ENCODE results near the gene KDM6A. TPM values are rescaled to one million over a fixed set of nuclear protein-coding genes. Genes with fewer than 3 reads are reported as not detected.
"Not testable (repeated sequence)": the region's sequence is repeated elsewhere in the genome, so short reads cannot be mapped to it uniquely, and the experiment has no call there.

KDM6A gene
- total and polyA plus RNA-seq, 5 donors, result 4.5 to 20.0 (median 13.2) TPM

DNA sequence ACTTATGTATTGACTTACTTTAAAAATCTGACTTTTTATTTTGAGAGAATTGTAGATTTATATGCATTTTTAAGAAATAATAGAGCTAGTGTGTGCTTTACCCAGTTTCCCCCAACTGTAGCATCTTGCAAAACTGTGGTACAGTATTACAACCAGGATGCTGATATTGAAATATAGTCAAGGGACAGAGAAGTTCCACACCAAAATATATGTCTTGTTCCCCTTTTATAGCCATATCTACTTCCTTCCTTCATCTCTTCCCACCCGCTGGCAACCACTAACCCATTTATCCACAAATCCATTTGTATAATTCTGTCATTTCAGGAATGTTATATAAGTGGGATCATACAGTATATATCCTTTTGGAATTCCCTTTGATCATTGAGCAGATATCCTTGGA, 16.8 kb downstream of the KDM6A start:
- no peaks in the 10 kb centered on the region for H3K4me1 ChIP-seq (ENCODE audit: control insufficient read depth, insufficient read depth, low read length)
- H3K27ac ChIP-seq (ENCODE audit: low read length), result no peak overlapping the region
- H3K4me3 ChIP-seq (ENCODE audit: low read length), result no peak overlapping the region
- no peaks in the 10 kb centered on the region for H3K27me3 ChIP-seq (ENCODE audit: control insufficient read depth, insufficient read depth)
- intact Hi-C loops (cut with DNase I), result no loop called here
- no peak for ATAC-seq
- 86% methylated on average over 1 of the region's 1 CpG for WGBS
- no peak for DNase-seq
- H3K9me3 ChIP-seq (ENCODE audit: control insufficient read depth, low read length), result no peaks in the 10 kb centered on the region

DNA sequence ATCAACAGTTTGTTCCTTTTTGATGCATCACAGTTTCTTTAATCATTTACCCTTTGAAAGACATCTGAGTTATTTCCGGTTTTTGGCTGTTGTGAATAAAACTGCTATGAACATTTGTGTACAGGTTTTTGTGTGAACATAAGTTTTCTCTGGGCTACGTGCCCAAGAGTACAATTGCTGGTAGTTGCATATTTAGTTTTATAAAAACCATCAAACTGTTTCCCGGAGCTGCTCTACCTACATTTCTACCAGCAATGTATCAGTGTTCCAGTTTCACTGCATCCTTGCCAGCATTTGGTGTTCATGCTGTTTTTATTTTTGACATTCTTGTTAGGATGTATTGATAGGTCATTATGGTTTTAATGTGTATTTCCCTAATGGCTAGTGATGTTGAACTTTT, 17.3 kb downstream of the KDM6A start:
- no peak for DNase-seq
- Histone ChIP-seq H3K4me1 (ENCODE audit: control insufficient read depth, insufficient read depth, low read length) (no peaks in the 10 kb centered on the region), H3K4me3 (ENCODE audit: low read length) (no peak overlapping the region), H3K27me3 (ENCODE audit: control insufficient read depth, insufficient read depth) (no peaks in the 10 kb centered on the region), H3K27ac (ENCODE audit: low read length) (no peak overlapping the region), H3K9me3 (ENCODE audit: control insufficient read depth, low read length) (no peaks in the 10 kb centered on the region)
- intact Hi-C loops (cut with DNase I), result no loop called here
- 62% methylated on average over 3 of the region's 3 CpGs for WGBS
- ATAC-seq, result no peak

DNA sequence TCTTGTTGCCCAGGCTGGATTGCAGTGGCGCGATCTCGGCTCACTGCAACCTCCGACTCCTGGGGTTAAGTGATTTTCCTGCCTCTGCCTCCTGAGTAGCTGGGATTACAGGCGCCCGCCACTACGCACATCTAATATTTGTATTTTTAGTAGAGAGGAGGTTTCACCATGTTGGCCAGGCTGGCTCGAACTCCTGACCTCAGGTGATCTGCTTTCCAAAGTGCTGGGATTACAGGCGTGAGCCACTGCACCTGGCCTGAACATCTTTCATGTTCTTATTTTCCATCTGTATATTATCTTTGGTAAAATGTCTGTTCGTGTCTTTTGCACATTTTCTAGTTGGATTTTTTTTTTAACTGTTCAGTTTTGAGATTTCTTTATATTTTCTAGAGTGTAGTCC, 17.7 kb downstream of the KDM6A start:
- H3K27me3 ChIP-seq (ENCODE audit: control insufficient read depth, insufficient read depth); H3K4me1 ChIP-seq (ENCODE audit: control insufficient read depth, insufficient read depth, low read length); H3K27ac ChIP-seq (ENCODE audit: low read length); ATAC-seq; DNase-seq; H3K9me3 ChIP-seq (ENCODE audit: control insufficient read depth, low read length); intact Hi-C loops (cut with DNase I); H3K4me3 ChIP-seq (ENCODE audit: low read length): not testable (repeated sequence)
- 96% methylated on average over 10 of the region's 10 CpGs for WGBS

DNA sequence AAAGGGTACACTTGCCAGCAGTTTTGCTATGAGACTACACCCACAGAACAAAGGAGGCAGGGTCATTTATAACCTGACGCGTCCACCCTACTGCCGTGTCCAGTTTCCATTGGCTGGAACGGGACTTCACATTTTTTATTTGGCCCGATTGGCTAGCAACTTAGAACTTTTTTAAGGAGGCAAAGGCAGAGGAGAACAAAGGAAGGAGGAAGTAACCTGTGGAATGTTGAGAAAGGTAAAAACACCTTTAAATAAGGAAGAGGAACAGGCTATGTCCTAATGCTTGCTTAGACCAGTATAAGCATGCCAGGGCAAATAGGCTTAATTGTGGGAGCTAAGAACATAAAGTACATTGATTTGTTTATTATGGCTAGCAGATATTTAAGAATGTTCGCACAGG, 18.7 kb downstream of the KDM6A start:
- Histone ChIP-seq H3K9me3 (ENCODE audit: control insufficient read depth, low read length) (no peaks in the 10 kb centered on the region), H3K4me3 (ENCODE audit: low read length) (no peak overlapping the region), H3K27me3 (ENCODE audit: control insufficient read depth, insufficient read depth) (no peaks in the 10 kb centered on the region), H3K4me1 (ENCODE audit: control insufficient read depth, insufficient read depth, low read length) (no peaks in the 10 kb centered on the region), H3K27ac (ENCODE audit: low read length) (no peak overlapping the region)
- ATAC-seq, result no peak
- no peak for DNase-seq
- 96% methylated on average over 6 of the region's 6 CpGs for WGBS
- intact Hi-C loops (cut with DNase I), result no loop called here

DNA sequence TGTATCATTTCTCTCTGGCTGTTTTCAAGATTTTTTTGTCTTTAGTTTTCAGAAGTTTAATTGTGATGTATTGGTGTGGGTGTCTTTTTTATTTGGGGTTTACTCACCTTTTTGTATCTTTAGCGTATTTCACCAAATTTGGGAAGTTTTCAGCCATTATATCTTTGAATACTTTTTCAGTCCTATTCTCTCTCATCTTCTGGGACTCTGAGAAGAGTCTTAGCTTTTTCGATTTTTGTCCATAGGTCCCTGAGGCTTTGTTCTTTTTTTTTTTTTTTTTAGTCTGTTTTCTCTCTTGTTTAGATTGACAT, 23.8 kb downstream of the KDM6A start:
- H3K4me1 ChIP-seq (ENCODE audit: control insufficient read depth, insufficient read depth, low read length), result peaks cover 5% of the 10 kb centered on the region
- no peaks in the 10 kb centered on the region for H3K9me3 ChIP-seq (ENCODE audit: control insufficient read depth, low read length)
- intact Hi-C loops (cut with DNase I), result no loop called here
- no peak overlapping the region for H3K27ac ChIP-seq (ENCODE audit: low read length)
- 98% methylated on average over 2 of the region's 2 CpGs for WGBS
- no peaks in the 10 kb centered on the region for H3K27me3 ChIP-seq (ENCODE audit: control insufficient read depth, insufficient read depth)
- DNase-seq (no peak), ATAC-seq (no peak)
- no peak overlapping the region for H3K4me3 ChIP-seq (ENCODE audit: low read length)

DNA sequence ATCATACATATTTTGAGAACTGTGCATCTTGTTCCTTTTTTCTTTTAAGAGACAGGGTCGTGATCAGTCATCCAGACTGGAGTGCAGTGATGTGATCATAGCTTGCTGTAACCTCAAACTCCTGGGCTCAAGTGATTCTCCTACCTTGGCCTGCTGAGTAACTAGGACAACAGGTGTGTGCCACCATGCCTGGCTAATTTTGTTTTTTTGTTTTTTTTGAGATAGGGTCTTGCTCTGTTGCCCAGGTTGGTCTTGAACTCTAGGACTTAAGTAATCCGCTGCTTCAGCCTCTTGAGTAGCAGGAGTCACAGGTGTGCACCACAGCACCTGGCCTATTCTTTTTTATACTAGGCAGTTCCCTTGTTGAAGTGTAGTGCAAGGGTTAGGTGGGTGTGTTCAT, 24.6 kb downstream of the KDM6A start:
- Histone ChIP-seq H3K27me3 (ENCODE audit: control insufficient read depth, insufficient read depth) (no peaks in the 10 kb centered on the region), H3K4me3 (ENCODE audit: low read length) (no peak overlapping the region), H3K9me3 (ENCODE audit: control insufficient read depth, low read length) (no peaks in the 10 kb centered on the region), H3K27ac (ENCODE audit: low read length) (no peak overlapping the region), H3K4me1 (ENCODE audit: control insufficient read depth, insufficient read depth, low read length) (peaks cover 5% of the 10 kb centered on the region)
- ATAC-seq, result no peak
- no peak for DNase-seq
- WGBS, result 95% methylated on average over 2 of the region's 2 CpGs
- intact Hi-C loops (cut with DNase I), result no loop called here

DNA sequence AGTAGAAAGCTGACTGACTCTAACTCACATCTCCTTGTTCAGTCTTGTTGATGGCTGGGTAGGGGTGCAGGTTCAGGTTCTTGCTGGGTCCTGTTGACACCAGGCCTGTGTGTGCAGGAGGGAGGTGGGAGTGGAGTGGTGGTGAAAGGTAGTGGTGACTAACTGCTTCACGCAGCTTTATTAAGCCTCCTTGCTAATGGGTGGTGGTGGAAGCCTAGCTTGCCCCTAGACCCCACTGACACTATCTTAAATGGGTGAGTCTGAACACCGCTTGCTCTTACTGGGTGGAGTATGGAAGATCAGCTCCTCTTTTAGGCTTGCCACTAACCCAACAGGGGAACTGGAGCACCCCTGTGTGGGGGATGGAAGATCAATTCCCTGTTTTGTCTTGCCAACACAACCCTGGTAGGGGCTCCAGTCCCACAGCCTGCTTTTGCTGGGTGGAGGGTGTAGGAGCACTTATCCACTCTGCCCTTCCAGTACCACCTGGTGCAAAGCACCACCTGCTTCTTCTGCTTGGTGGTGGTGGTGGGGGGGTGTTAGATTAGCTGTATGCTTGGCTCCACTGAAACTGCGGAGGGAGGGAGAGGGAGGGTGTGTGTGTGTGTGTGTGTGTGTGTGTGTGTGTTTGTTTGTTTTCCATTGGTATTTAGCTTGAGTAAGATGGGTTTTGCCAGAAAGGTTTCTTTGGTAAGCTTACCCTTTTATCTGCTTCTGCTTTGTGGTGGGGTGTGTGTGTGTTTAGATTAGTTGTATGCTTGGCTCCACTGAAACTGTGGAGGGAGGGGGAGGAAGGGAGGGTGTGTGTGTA, 25.6 kb downstream of the KDM6A start:
- intact Hi-C loops (cut with DNase I), result no loop called here
- 77% methylated on average over 3 of the region's 3 CpGs for WGBS
- Histone ChIP-seq H3K27me3 (ENCODE audit: control insufficient read depth, insufficient read depth) (no peaks in the 10 kb centered on the region), H3K4me1 (ENCODE audit: control insufficient read depth, insufficient read depth, low read length) (peaks cover 5% of the 10 kb centered on the region), H3K27ac (ENCODE audit: low read length) (no peak overlapping the region), H3K9me3 (ENCODE audit: control insufficient read depth, low read length) (no peaks in the 10 kb centered on the region), H3K4me3 (ENCODE audit: low read length) (no peak overlapping the region)
- ATAC-seq (peak; percentile 45 to 85), DNase-seq (no peak)

DNA sequence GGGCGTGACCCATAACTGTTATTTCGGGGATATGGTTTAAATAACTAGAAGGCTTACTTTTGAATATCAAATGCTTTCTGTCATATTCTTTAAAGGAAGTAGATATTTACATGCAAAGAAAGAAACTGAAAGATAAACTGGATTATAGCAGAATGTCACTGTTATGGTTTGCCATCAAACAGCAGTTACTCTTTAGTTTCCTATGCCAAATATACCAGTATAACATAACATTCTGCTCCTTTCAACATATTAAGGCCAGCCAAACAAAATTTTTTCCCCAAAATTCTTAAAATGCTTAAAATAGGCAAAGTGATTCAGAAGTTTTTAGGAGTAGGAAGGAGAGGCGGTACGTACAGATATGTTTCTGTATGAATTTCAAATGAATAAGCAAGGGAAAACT, 27.0 kb downstream of the KDM6A start:
- DNase-seq, result no peak
- H3K4me1 ChIP-seq (ENCODE audit: control insufficient read depth, insufficient read depth, low read length), result peaks cover 5% of the 10 kb centered on the region
- no peaks in the 10 kb centered on the region for H3K9me3 ChIP-seq (ENCODE audit: control insufficient read depth, low read length)
- H3K4me3 ChIP-seq (ENCODE audit: low read length), result no peak overlapping the region
- no peak overlapping the region for H3K27ac ChIP-seq (ENCODE audit: low read length)
- ATAC-seq, result no peak
- intact Hi-C loops (cut with DNase I), result no loop called here
- 60% methylated on average over 4 of the region's 4 CpGs for WGBS
- H3K27me3 ChIP-seq (ENCODE audit: control insufficient read depth, insufficient read depth), result no peaks in the 10 kb centered on the region

DNA sequence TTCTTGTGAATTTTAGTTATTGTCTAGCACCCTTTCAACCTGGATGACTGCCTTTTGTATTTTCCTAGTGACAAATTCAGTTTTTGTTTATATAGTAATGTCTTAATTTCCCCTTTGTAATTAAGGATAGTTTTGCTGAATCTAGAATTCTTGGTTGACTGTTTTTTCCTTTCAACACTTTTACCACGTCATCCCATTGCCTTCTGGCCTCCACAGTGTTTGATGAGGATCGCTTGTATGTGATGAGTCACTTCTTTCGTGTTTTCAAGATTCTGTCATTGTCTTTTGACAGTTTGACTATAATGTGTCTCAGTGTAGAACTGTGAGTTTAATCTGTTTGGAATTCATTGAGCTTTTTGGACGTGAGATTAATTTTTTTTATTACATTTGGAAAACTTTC, 30.1 kb downstream of the KDM6A start:
- 59% methylated on average over 4 of the region's 4 CpGs for WGBS
- H3K9me3 ChIP-seq (ENCODE audit: control insufficient read depth, low read length), result no peaks in the 10 kb centered on the region
- no peak for ATAC-seq
- no peak overlapping the region for H3K4me3 ChIP-seq (ENCODE audit: low read length)
- H3K4me1 ChIP-seq (ENCODE audit: control insufficient read depth, insufficient read depth, low read length), result peaks cover 6% of the 10 kb centered on the region
- no peak for DNase-seq
- no peak overlapping the region for H3K27ac ChIP-seq (ENCODE audit: low read length)
- intact Hi-C loops (cut with DNase I), result no loop called here
- no peaks in the 10 kb centered on the region for H3K27me3 ChIP-seq (ENCODE audit: control insufficient read depth, insufficient read depth)

DNA sequence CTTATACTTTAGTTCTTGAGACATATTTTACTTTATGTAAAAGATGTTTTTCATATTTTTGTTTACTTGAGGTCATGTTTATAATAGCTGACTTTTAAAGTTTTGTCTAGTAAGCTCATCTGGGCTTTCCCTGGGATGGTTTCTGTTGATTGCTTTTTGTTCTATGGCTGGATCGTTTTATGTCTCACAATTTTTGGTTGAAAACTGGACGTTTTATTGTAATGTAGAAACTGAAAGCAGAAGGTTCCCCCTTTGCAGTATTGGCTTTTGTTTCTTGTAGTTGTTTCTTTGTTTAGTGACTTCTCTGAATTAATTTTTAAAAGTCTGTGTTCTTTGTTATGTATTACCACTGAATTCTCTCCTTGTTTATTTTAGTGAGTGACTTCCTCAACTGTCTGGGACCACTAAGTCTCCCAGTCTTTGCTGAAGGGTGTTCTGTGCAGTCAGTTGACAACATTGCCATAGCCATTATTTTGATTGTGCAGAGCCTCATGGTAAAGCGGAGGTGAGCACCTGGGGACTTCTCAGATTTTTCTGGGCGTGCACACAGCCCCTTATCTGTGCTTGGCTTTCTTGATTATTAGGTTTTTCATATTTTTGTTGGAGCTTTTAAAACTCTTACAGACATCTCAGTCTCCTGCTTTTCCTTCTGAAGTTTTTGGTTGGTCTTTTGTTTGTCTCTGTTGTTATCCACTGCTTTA, 31.0 kb downstream of the KDM6A start:
- H3K27me3 ChIP-seq (ENCODE audit: control insufficient read depth, insufficient read depth), result no peaks in the 10 kb centered on the region
- H3K9me3 ChIP-seq (ENCODE audit: control insufficient read depth, low read length), result no peaks in the 10 kb centered on the region
- H3K4me1 ChIP-seq (ENCODE audit: control insufficient read depth, insufficient read depth, low read length), result peaks cover 5% of the 10 kb centered on the region
- no peak for ATAC-seq
- no peak overlapping the region for H3K4me3 ChIP-seq (ENCODE audit: low read length)
- WGBS, result 65% methylated on average over 4 of the region's 4 CpGs
- H3K27ac ChIP-seq (ENCODE audit: low read length), result no peak overlapping the region
- intact Hi-C loops (cut with DNase I), result no loop called here
- DNase-seq, result no peak

DNA sequence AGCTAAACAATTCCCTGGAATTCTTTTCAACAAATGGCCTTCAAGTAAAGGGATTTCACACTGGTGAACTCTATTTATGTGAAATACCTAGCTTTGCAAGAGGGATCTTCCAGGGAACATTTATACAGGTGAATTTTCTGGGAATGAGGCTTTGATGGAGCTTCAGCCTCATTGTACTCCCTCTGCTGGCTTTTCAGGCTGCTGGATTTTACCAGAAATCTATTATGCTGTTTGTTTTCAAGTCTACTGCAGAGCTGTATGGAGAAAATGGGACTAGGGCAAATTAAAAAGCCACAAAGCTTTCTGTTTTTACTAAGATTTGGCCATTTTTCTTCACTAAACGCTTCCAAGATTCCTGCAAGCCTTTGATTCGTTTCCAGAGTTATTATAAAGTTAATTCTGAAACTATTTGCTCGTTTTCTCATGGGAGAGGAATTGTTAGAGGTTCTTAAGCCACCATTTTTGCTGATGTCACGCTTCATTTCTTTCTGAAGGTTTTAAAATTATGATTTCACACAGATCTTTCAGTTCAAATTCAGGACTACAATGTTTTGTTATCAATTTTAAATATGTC, 31.6 kb downstream of the KDM6A start:
- peaks cover 5% of the 10 kb centered on the region for H3K4me1 ChIP-seq (ENCODE audit: control insufficient read depth, insufficient read depth, low read length)
- ATAC-seq (no peak), DNase-seq (no peak)
- intact Hi-C loops (cut with DNase I), result no loop called here
- no peaks in the 10 kb centered on the region for H3K9me3 ChIP-seq (ENCODE audit: control insufficient read depth, low read length)
- H3K27ac ChIP-seq (ENCODE audit: low read length), result no peak overlapping the region
- H3K27me3 ChIP-seq (ENCODE audit: control insufficient read depth, insufficient read depth), result no peaks in the 10 kb centered on the region
- WGBS, result 49% methylated on average over 4 of the region's 4 CpGs
- no peak overlapping the region for H3K4me3 ChIP-seq (ENCODE audit: low read length)

All from right cardiac atrium (tissue), 5 donors.